GM12878 (cell line): ENCODE data around the gene DIAPH1. TPM values are rescaled to one million over a fixed set of nuclear protein-coding genes. Genes with fewer than 3 reads are reported as not detected.

ENCODE experiments used
- ATAC-seq: fragments of 200-7000 bp; cut with Tn5 transposase; 3 replicates; pipeline ENCODE4 v1.9.1; 2020; ENCODE audit warnings: mild to moderate bottlenecking, moderate library complexity
- BruUV-seq: library from RNA; stranded (reverse); fragments of 400-500 nt; replicated peaks from 2 replicates; lab custom pipeline; 2021; lab: Mats Ljungman, UMichigan
- CTCF ChIA-PET: fragments of 300-600 bp; sonication (Branson Sonifier 250); formaldehyde crosslinking; extraction: SDS; loops from one replicate; lab custom pipeline; 2021; ENCODE audit warnings: inconsistent platforms; lab: Yijun Ruan, JAX
- POLR2A ChIA-PET: fragments of 350-600 bp; formaldehyde crosslinking; extraction: SDS; loops from one replicate; lab custom pipeline; 2021; ENCODE audit warnings: inconsistent platforms; lab: Charles Lee
- RAD21 ChIA-PET: fragments of 300-600 bp; sonication (Branson Sonifier 250); formaldehyde crosslinking; loops from one replicate; lab custom pipeline; 2023; ENCODE audit warnings: antibody characterized with exemption; ENCODE audit not compliant: unreplicated experiment; lab: Charles Lee
- SMC1A ChIA-PET: fragments of 300-600 bp; sonication (Branson Sonifier 250); formaldehyde crosslinking; loops from one replicate; lab custom pipeline; 2023; ENCODE audit not compliant: unreplicated experiment, uncharacterized antibody; lab: Charles Lee
- DNase-seq: peaks from one replicate; pipeline ENCODE4 v3.0.0-alpha.2; 2011; ENCODE audit warnings: low read depth, low spot score
- FAIRE-seq: peaks from 3 replicates; lab custom pipeline; 2011; peaks lifted over from hg19 to GRCh38; lab: Jason Lieb, UNC
- H2AFZ ChIP-seq: 2 replicates; pipeline ENCODE4 v1.6.0; 2011; ENCODE audit warnings: low read depth, low read length, control low read depth; ENCODE audit not compliant: control insufficient read depth
- H3K27ac ChIP-seq: 2 replicates; pipeline ENCODE4 v1.5.1; 2011; ENCODE audit warnings: control low read depth; ENCODE audit not compliant: control insufficient read depth, insufficient read depth
- H3K27me3 ChIP-seq, 2 experiments: replicated peaks in 1 of 2; 2 replicates each; pipeline versions ENCODE4 v1.6.0 to v1.6.1; 2011; ENCODE audit warnings: low read length in 1 of 2; ENCODE audit not compliant: control insufficient read depth in 2 of 2, insufficient read depth in 2 of 2
- H3K36me3 ChIP-seq, 2 experiments: 2 replicates each; pipeline ENCODE4 v1.5.1; 2011; ENCODE audit warnings: low read length in 1 of 2; ENCODE audit not compliant: control insufficient read depth in 2 of 2, insufficient read depth in 2 of 2
- H3K4me1 ChIP-seq: 2 replicates; pipeline ENCODE4 v1.6.1; 2011; ENCODE audit warnings: mild to moderate bottlenecking, low read length, moderate library complexity, mixed read lengths; ENCODE audit not compliant: control insufficient read depth, insufficient read depth
- H3K4me2 ChIP-seq: 2 replicates; pipeline ENCODE4 v1.6.0; 2011; ENCODE audit warnings: control low read depth; ENCODE audit not compliant: control insufficient read depth, insufficient read depth
- H3K4me3 ChIP-seq: fragments of 200-600 bp; sonication (generic); 2 replicates; pipeline ENCODE4 v1.5.1; 2016
- H3K79me2 ChIP-seq: 2 replicates; pipeline ENCODE4 v1.6.0; 2011; ENCODE audit warnings: low read length; ENCODE audit not compliant: control insufficient read depth, insufficient read depth
- H3K9ac ChIP-seq: 2 replicates; pipeline ENCODE4 v1.8.0; 2011; ENCODE audit warnings: low read length, control low read depth, mixed read lengths; ENCODE audit not compliant: control insufficient read depth, insufficient read depth
- H3K9me3 ChIP-seq: replicated peaks from 3 replicates; pipeline ENCODE4 v1.5.1; 2011; ENCODE audit warnings: mild to moderate bottlenecking, low read length; ENCODE audit not compliant: control insufficient read depth, insufficient read depth
- H4K20me1 ChIP-seq: 2 replicates; pipeline ENCODE4 v1.6.0; 2011; ENCODE audit not compliant: control insufficient read depth, insufficient read depth
- ASH2L ChIP-seq: fragments of 300-600, 200-600 bp; sonication (generic); IDR thresholded peaks from 2 replicates; pipeline ENCODE4 v1.6.1; 2017; ENCODE audit warnings: low read depth, mild to moderate bottlenecking, borderline replicate concordance
- ATF7 ChIP-seq: fragments of 450-650 bp; IDR thresholded peaks from 2 replicates; pipeline ENCODE4 v1.6.1; 2016; ENCODE audit warnings: low read depth, mild to moderate bottlenecking
- CREB1 ChIP-seq: IDR thresholded peaks from 2 replicates; pipeline ENCODE4 v1.6.1; 2012; ENCODE audit warnings: low read depth, mild to moderate bottlenecking, inconsistent platforms
- DPF2 ChIP-seq: fragments of 450-650 bp; IDR thresholded peaks from 2 replicates; pipeline ENCODE4 v1.6.1; 2017; ENCODE audit warnings: mild to moderate bottlenecking
- HDAC2 ChIP-seq: fragments of 200-600 bp; sonication (generic); IDR thresholded peaks from 2 replicates; pipeline ENCODE4 v1.6.1; 2017
- IKZF1 ChIP-seq: fragments of 450-650 bp; conservative IDR thresholded peaks from 2 replicates; pipeline ENCODE4 v1.6.1; 2017; ENCODE audit warnings: antibody characterized with exemption, mild to moderate bottlenecking
- IKZF2 ChIP-seq, 2 experiments: fragments of 450-650 bp; IDR thresholded peaks; 2 replicates each; pipeline ENCODE4 v1.6.1; 2017; ENCODE audit warnings: mild to moderate bottlenecking in 2 of 2, moderate library complexity in 2 of 2
- JUNB ChIP-seq: IDR thresholded peaks from 2 replicates; pipeline ENCODE4 v1.6.1; 2016; ENCODE audit warnings: antibody characterized with exemption, mild to moderate bottlenecking
- KAT2A ChIP-seq: conservative IDR thresholded peaks from 2 replicates; pipeline ENCODE4 v1.6.1; 2011; ENCODE audit warnings: low read depth, low read length; ENCODE audit not compliant: control insufficient read depth
- MXI1 ChIP-seq: fragments of 150-350 bp; IDR thresholded peaks from 2 replicates; pipeline ENCODE4 v1.6.1; 2011; ENCODE audit warnings: low read depth, mild to moderate bottlenecking, inconsistent platforms, low read length, improper control_type of control experiment
- NFIC ChIP-seq: IDR thresholded peaks from 2 replicates; pipeline ENCODE4 v1.6.1; 2012; ENCODE audit warnings: low read depth, mild to moderate bottlenecking, inconsistent platforms, low read length, moderate library complexity
- RELB ChIP-seq: fragments of 450-650 bp; IDR thresholded peaks from 2 replicates; pipeline ENCODE4 v1.6.1; 2017; ENCODE audit warnings: low read depth, mild to moderate bottlenecking, moderate library complexity
- RUNX3 ChIP-seq: IDR thresholded peaks from 2 replicates; pipeline ENCODE4 v1.6.1; 2012; ENCODE audit warnings: low read length, inconsistent platforms
- SMAD1 ChIP-seq: fragments of 450-650 bp; IDR thresholded peaks from 2 replicates; pipeline ENCODE4 v1.6.1; 2018; ENCODE audit warnings: mild to moderate bottlenecking, low read depth; ENCODE audit not compliant: partially characterized antibody
- WRNIP1 ChIP-seq: IDR thresholded peaks from 2 replicates; pipeline ENCODE4 v1.6.1; 2011; ENCODE audit warnings: low read depth, low read length, improper control_type of control experiment, borderline replicate concordance
- WGBS: methylation state at CpG from one replicate; pipeline ENCODE4 v1.1.6; 2016; ENCODE audit warnings: low lambda C conversion rate; ENCODE audit not compliant: insufficient replicate concordance, insufficient coverage; ENCODE audit errors: missing lambda C conversion rate; 5-methylcytosine and 5-hydroxymethylcytosine counted together
- in situ Hi-C: fragments of 300-500 bp; cut with MboI; formaldehyde crosslinking; loops from 9 replicates; pipeline ENCODE4 v1.14.3; 2018; ENCODE audit warnings: mixed read lengths
- intact Hi-C: fragments of 100-400 bp; cut with micrococcal nuclease; formaldehyde crosslinking; loops from one replicate; pipeline ENCODE4 v1.14.2; 2022; ENCODE audit not compliant: unreplicated experiment
- polyA plus RNA-seq, 11 experiments: library from polyadenylated mRNA; depleted of rRNA in 4 of 11; unstranded in 6 of 11; stranded (reverse) in 5 of 11; fragments of >200 nt; fragmentation: Nextera tagmentation in 4 of 11; fragmentation: Illumina TruSeq in 1 of 11; extraction: Ambion mirVana in 4 of 11; extraction: Trizol in 1 of 11; gene quantifications; 1 replicate in 1 of 11; 2 replicates in 10 of 11; pipeline versions ENCODE4 v1.2.1 to v1.2.3, GENCODE V29; 2011 to 2016; ENCODE audit warnings: inconsistent platforms in 2 of 11, missing spikeins in 2 of 11, low read depth in 1 of 11
- total RNA-seq, 4 experiments: library from RNA; depleted of rRNA in 3 of 4; stranded (reverse); fragments of >200 nt in 3 of 4; fragmentation: Illumina TruSeq in 1 of 4; extraction: Trizol in 1 of 4; gene quantifications; 2 replicates each; pipeline versions ENCODE4 v1.2.1 to v1.2.3, GENCODE V29; 2013 to 2021

The DIAPH1 gene
- total and polyA plus RNA-seq, 10 of the 15 experiments (the other 5 are each of a cell fraction or from before 2014, with no cell fraction given), result 37.8 to 168 (median 59.0) TPM

GRCh38 chr5:141597814-141598213 is 21.0 kb downstream of the DIAPH1 start:
- intact Hi-C loops (loop anchor here (10.0 kb wide), 1 partner anchor 367 kb away; the partner anchor contains the start of gene RNF14), in situ Hi-C loops (no loop called here)
- no peak overlapping the region for H3K4me3 ChIP-seq
- peaks cover 11% of the 10 kb centered on the region; the same call in 1 of the 2 replicates for H3K4me1 ChIP-seq
- DNase-seq (no peak), ATAC-seq (peak; percentile 29), FAIRE-seq (no peak)
- no peak overlapping the region for H3K27ac ChIP-seq
- no peak overlapping the region for H3K4me2 ChIP-seq
- 96% methylated on average over 2 of the region's 2 CpGs for WGBS
- peaks cover 65% of the 10 kb centered on the region for H3K79me2 ChIP-seq
- CTCF ChIA-PET, result interaction anchor here (1.0 to 3.9 kb wide), 14 partner anchors 10 to 363 kb away, joined by 3 to 43 read pairs (median 8); partner anchors contain the start of genes DIAPH1, HDAC3, PCDHGA10 and RELL2
- H3K9ac ChIP-seq, result no peak overlapping the region
- POLR2A ChIA-PET, result interaction anchor here (0.9 to 4.6 kb wide), 6 partner anchors 10 to 39 kb away, joined by 3 to 41 read pairs (median 11); partner anchors contain the start of genes DIAPH1, HDAC3 and RELL2
- RAD21 ChIA-PET, result interaction anchor here (0.6 to 4.3 kb wide), 11 partner anchors 8 to 618 kb away, joined by 3 to 60 read pairs (median 4); partner anchors contain the start of genes DIAPH1, FCHSD1, HDAC3 and PCDHGA12
- no peaks in the 10 kb centered on the region for H3K9me3 ChIP-seq
- TF ChIP-seq NFIC (0 out of 2 replicates have a peak, but pooled peaks have one; percentile 4), RUNX3 (no peak), IKZF1 (no peak), ASH2L (no peak), KAT2A (no peak)
- no TSS peak for BruUV-seq
- SMC1A ChIA-PET, result interaction anchor here (1.1 to 4.0 kb wide), 12 partner anchors 8 to 67 kb away, joined by 3 to 45 read pairs (median 5); partner anchors contain the start of genes DIAPH1, HDAC3 and RELL2
- no peaks in the 10 kb centered on the region for H3K27me3 ChIP-seq
- no peak overlapping the region for H2AFZ ChIP-seq
- no peaks in the 10 kb centered on the region for H4K20me1 ChIP-seq
- H3K36me3 ChIP-seq, result peaks cover 3 to 8% of the 10 kb centered on the region in 2 experiments

- DNase-seq (no peak), ATAC-seq (peak; percentile 57), FAIRE-seq (no peak)
- Histone ChIP-seq H3K36me3 (peaks cover 3 to 8% of the 10 kb centered on the region in 2 experiments), H3K4me2 (no peak overlapping the region), H3K4me1 (peaks cover 11% of the 10 kb centered on the region; the same call in 1 of the 2 replicates), H3K27ac (no peak overlapping the region), H3K4me3 (no peak overlapping the region), H4K20me1 (no peaks in the 10 kb centered on the region), H3K9ac (no peak overlapping the region), H3K9me3 (no peaks in the 10 kb centered on the region), H2AFZ (no peak overlapping the region), H3K79me2 (peaks cover 64% of the 10 kb centered on the region), H3K27me3 (no peaks in the 10 kb centered on the region)
- WGBS, result 4% methylated on average over 2 of the region's 2 CpGs
- no TSS peak for BruUV-seq
- CTCF ChIA-PET, result interaction anchor here (1.1 to 3.9 kb wide), 12 partner anchors 10 to 363 kb away, joined by 3 to 43 read pairs (median 9); partner anchors contain the start of genes DIAPH1, HDAC3, PCDHGA10 and RELL2
- intact Hi-C loops, result loop anchor here (10.0 kb wide), 1 partner anchor 367 kb away; the partner anchor contains the start of gene RNF14
- in situ Hi-C loops, result no loop called here
- SMC1A ChIA-PET, result interaction anchor here (0.9 to 4.0 kb wide), 11 partner anchors 8 to 176 kb away, joined by 3 to 45 read pairs (median 5); partner anchors contain the start of genes DIAPH1, HDAC3, PCDHGA11 and RELL2
- RAD21 ChIA-PET, result interaction anchor here (0.6 to 4.3 kb wide), 9 partner anchors 9 to 185 kb away, joined by 3 to 60 read pairs (median 4); partner anchors contain the start of genes DIAPH1, FCHSD1, HDAC3 and PCDHGA10
- POLR2A ChIA-PET, result interaction anchor here (0.7 to 4.6 kb wide), 7 partner anchors 11 to 45 kb away, joined by 3 to 41 read pairs (median 8); partner anchors contain the start of genes DIAPH1, HDAC3 and RELL2
- TF ChIP-seq RELB (0 out of 2 replicates have a peak, but pooled peaks have one; percentile 32), WRNIP1 (no peak), DPF2 (no peak), JUNB (0 out of 2 replicates have a peak, but pooled peaks have one; percentile 11), IKZF2 (IDR thresholded peaks at IDR 0.05) (peak; percentile 74; a peak in 3 of 4 replicates), NFIC (0 out of 2 replicates have a peak, but pooled peaks have one; percentile 37), ASH2L (no peak), HDAC2 (no peak), SMAD1 (no peak), ATF7 (no peak), MXI1 (no peak), KAT2A (no peak), IKZF1 (peak; percentile 72), CREB1 (no peak)
These were observed 21.4 kb downstream of the DIAPH1 start for GRCh38 chr5:141597394-141597793.
